ENCODE measurements around the gene CYB561D2. TPM values are rescaled to one million over a fixed set of nuclear protein-coding genes. Genes with fewer than 3 reads are reported as not detected.
A peak's percentile ranks its signal among the peaks of the same experiment; 100 is the strongest.

The CYB561D2 gene
- total and polyA plus RNA-seq, 2 donors = 20.4 to 28.5 TPM

DNA sequence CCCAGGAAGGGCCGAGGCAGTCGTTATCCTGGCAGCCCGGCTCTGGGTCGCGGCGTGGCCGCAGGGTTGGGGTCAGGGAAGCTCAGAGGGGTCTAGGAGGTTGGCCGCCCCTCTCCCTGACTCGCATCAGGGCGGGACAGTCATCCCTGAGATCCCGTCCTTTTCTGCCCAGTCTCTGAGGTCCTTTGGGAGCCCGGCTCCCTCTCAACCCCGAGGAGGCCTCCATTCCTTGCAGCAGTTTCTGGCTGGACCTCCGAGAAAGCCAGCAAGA lies 28.6 kb upstream of the CYB561D2 start:
- 56% methylated on average over 14 of the region's 14 CpGs for WGBS
- H3K36me3 ChIP-seq (ENCODE audit: control insufficient read depth in 2 of 2, insufficient read depth in 2 of 2, low read length in 1 of 2) = peaks cover 18 to 20% of the 10 kb centered on the region in 2 donors

DNA sequence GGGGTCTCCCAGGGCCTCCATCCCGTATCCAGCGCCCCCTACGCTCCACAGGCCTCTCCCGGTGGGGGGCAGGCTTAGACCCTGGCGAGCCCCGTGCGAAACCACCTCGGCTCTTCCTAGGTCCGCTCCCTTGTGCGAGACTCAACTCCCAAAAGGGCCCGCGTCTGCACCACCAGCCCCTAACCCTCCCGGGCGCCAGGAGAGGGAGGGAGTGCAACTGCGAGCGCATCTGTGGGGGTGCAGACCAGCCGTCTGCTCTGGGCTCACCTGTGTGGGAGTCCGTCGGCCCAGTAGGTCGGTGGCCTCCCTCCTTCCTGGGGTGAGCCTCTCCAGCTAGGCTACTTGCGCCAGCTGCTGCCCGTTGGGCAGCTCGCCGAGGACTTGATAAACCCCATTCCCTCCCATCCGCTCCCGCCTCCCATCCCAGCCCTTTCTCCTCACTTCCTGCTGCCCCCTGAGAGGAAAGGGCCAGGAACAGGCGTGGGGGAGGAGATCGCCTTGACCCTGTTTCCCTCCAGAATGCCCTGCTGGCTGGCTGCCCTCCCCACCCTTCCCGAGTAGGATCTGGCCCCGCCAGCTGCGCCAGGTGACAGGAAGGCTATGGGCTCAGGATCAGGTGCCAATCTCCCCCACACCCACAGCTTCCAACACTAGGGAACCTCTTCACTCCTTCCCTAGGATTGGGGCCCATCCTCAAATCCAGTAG lies 28.1 kb upstream of the CYB561D2 start, which contains the start of gene HYAL2:
TSS of gene HYAL2 (minus strand) at position 360 of the 706 bp plus-strand sequence. CDS start 2,256 bp downstream, outside the sequence.
- DNase-seq (ENCODE audit: low read depth in 6 of 9, low spot score in 9 of 9) = no peak
- no peaks in the 10 kb centered on the region for H3K9me3 ChIP-seq (ENCODE audit: control insufficient read depth in 2 of 2, insufficient read depth in 1 of 2, low read length in 1 of 2)
- peaks cover 14 to 38% of the 10 kb centered on the region in 2 donors for H3K4me1 ChIP-seq (ENCODE audit: control insufficient read depth in 2 of 2, insufficient read depth in 2 of 2, low read length in 2 of 2)
- H3K27ac ChIP-seq (ENCODE audit: low read depth in 1 of 2, low read length in 1 of 2) = peak within 1 kb of the TSS in 1 of 2 donors; percentile 80
- WGBS = 83% methylated on average over 31 of the region's 31 CpGs
- peak within 1 kb of the TSS; percentile 71 to 75 for H3K4me3 ChIP-seq (ENCODE audit: low read length in 2 of 2)
- H3K36me3 ChIP-seq (ENCODE audit: control insufficient read depth in 2 of 2, insufficient read depth in 2 of 2, low read length in 1 of 2) = peaks cover 18 to 20% of the 10 kb centered on the region in 2 donors
- H3K27me3 ChIP-seq (ENCODE audit: control insufficient read depth in 2 of 2, insufficient read depth in 1 of 2, low read length in 1 of 2) = no peaks in the 10 kb centered on the region

More for the DNA sequence above, 28.6 kb upstream of the CYB561D2 start:
- H3K27ac ChIP-seq (ENCODE audit: low read depth in 1 of 2, low read length in 1 of 2) = no peak overlapping the region
- H3K4me1 ChIP-seq (ENCODE audit: control insufficient read depth in 2 of 2, insufficient read depth in 2 of 2, low read length in 2 of 2) = peaks cover 9 to 33% of the 10 kb centered on the region in 2 donors
- no peaks in the 10 kb centered on the region for H3K27me3 ChIP-seq (ENCODE audit: control insufficient read depth in 2 of 2, insufficient read depth in 1 of 2, low read length in 1 of 2)
- no peaks in the 10 kb centered on the region for H3K9me3 ChIP-seq (ENCODE audit: control insufficient read depth in 2 of 2, insufficient read depth in 1 of 2, low read length in 1 of 2)
- peak overlapping the region; percentile 71 to 75 for H3K4me3 ChIP-seq (ENCODE audit: low read length in 2 of 2)
- no peak for DNase-seq (ENCODE audit: low read depth in 6 of 9, low spot score in 9 of 9)

DNA sequence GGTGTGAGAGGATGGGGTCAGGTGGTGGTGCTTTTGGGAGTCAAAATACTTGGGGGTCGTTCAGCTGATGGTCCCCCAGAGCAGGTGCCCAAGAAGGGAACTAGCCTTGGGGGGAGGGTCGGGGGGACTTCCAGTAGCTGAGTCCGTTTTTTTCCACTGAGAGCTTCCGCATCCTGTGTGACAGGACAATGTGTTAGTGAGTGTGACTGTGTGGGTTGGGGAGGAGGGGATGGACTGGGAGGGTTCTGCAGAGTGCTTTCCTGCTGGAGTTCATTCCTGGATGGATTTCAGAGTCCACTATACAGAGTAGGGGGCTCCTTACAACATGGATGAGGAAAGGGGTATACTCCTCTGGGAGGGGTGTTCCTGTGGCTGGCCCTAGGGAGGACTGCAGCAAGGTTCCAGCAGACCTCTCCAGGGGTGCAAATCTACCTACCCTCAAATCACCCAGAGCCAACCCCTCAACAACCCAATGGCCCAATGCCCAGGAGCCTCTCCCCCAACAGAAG lies 27.5 kb upstream of the CYB561D2 start:
- no peaks in the 10 kb centered on the region for H3K27me3 ChIP-seq (ENCODE audit: control insufficient read depth in 2 of 2, insufficient read depth in 1 of 2, low read length in 1 of 2)
- peaks cover 14 to 40% of the 10 kb centered on the region in 2 donors for H3K4me1 ChIP-seq (ENCODE audit: control insufficient read depth in 2 of 2, insufficient read depth in 2 of 2, low read length in 2 of 2)
- peak overlapping the region in 1 of 2 donors; percentile 22 for H3K27ac ChIP-seq (ENCODE audit: low read depth in 1 of 2, low read length in 1 of 2)
- peaks cover 18 to 20% of the 10 kb centered on the region in 2 donors for H3K36me3 ChIP-seq (ENCODE audit: control insufficient read depth in 2 of 2, insufficient read depth in 2 of 2, low read length in 1 of 2)
- DNase-seq (ENCODE audit: low read depth in 6 of 9, low spot score in 9 of 9) = no peak
- 82% methylated on average over 4 of the region's 4 CpGs for WGBS
- no peak overlapping the region for H3K4me3 ChIP-seq (ENCODE audit: low read length in 2 of 2)
- H3K9me3 ChIP-seq (ENCODE audit: control insufficient read depth in 2 of 2, insufficient read depth in 1 of 2, low read length in 1 of 2) = peaks cover 0 to 2% of the 10 kb centered on the region in 2 donors

DNA sequence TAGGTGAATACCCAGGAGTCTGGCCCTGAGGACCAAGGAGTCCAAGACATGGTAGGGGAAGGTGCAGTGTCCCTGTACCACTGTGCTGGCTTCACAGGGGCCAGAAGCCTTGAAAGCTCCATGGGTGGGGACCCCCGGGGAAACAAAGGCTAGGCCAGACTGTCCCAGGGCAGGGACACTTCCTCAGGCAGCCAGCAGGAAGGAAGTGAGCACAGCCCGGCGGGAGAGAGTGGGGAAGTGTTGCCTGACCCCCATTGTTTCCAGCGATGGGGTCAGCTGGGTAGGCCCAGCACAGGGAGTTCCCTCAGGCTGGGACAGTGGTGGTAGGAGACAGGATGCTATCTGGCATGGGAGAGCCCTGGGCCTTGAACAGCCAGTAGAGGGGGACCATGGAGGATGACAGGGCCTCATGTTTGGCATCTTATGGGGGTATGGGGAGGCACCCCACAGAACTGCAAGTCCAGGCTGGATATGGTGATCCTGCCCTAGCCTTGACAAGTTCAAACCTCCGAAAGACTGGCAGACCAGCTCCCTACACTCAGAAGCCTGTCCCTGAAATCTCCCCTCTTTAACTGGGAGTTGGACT lies 27.0 kb upstream of the CYB561D2 start:
- Histone ChIP-seq H3K36me3 (ENCODE audit: control insufficient read depth in 2 of 2, insufficient read depth in 2 of 2, low read length in 1 of 2) (peaks cover 18 to 20% of the 10 kb centered on the region in 2 donors), H3K9me3 (ENCODE audit: control insufficient read depth in 2 of 2, insufficient read depth in 1 of 2, low read length in 1 of 2) (peaks cover 0 to 4% of the 10 kb centered on the region in 2 donors), H3K27ac (ENCODE audit: low read depth in 1 of 2, low read length in 1 of 2) (peak overlapping the region in 1 of 2 donors; percentile 37), H3K27me3 (ENCODE audit: control insufficient read depth in 2 of 2, insufficient read depth in 1 of 2, low read length in 1 of 2) (no peaks in the 10 kb centered on the region), H3K4me1 (ENCODE audit: control insufficient read depth in 2 of 2, insufficient read depth in 2 of 2, low read length in 2 of 2) (peaks cover 14 to 46% of the 10 kb centered on the region in 2 donors), H3K4me3 (ENCODE audit: low read length in 2 of 2) (no peak overlapping the region)
- no peak for DNase-seq (ENCODE audit: low read depth in 6 of 9, low spot score in 9 of 9)
- 82% methylated on average over 5 of the region's 5 CpGs for WGBS

GRCh38 chr3:50324351-50325112 lies 26.1 kb upstream of the CYB561D2 start:
- Histone ChIP-seq H3K9me3 (ENCODE audit: control insufficient read depth in 2 of 2, insufficient read depth in 1 of 2, low read length in 1 of 2) (peaks cover 0 to 4% of the 10 kb centered on the region in 2 donors), H3K4me1 (ENCODE audit: control insufficient read depth in 2 of 2, insufficient read depth in 2 of 2, low read length in 2 of 2) (peaks cover 14 to 40% of the 10 kb centered on the region in 2 donors), H3K27me3 (ENCODE audit: control insufficient read depth in 2 of 2, insufficient read depth in 1 of 2, low read length in 1 of 2) (no peaks in the 10 kb centered on the region), H3K27ac (ENCODE audit: low read depth in 1 of 2, low read length in 1 of 2) (peak overlapping the region in 1 of 2 donors; percentile 37), H3K4me3 (ENCODE audit: low read length in 2 of 2) (no peak overlapping the region), H3K36me3 (ENCODE audit: control insufficient read depth in 2 of 2, insufficient read depth in 2 of 2, low read length in 1 of 2) (peaks cover 19 to 23% of the 10 kb centered on the region in 2 donors)
- 74% methylated on average over 4 of the region's 4 CpGs for WGBS
- DNase-seq (ENCODE audit: low read depth in 6 of 9, low spot score in 9 of 9) = peak in 2 of 9 donors; percentile 60 to 61

GRCh38 chr3:50325113-50325480 lies 25.6 kb upstream of the CYB561D2 start:
- Histone ChIP-seq H3K36me3 (ENCODE audit: control insufficient read depth in 2 of 2, insufficient read depth in 2 of 2, low read length in 1 of 2) (peaks cover 25 to 28% of the 10 kb centered on the region in 2 donors), H3K4me3 (ENCODE audit: low read length in 2 of 2) (no peak overlapping the region), H3K4me1 (ENCODE audit: control insufficient read depth in 2 of 2, insufficient read depth in 2 of 2, low read length in 2 of 2) (peaks cover 14 to 37% of the 10 kb centered on the region in 2 donors), H3K9me3 (ENCODE audit: control insufficient read depth in 2 of 2, insufficient read depth in 1 of 2, low read length in 1 of 2) (peaks cover 0 to 4% of the 10 kb centered on the region in 2 donors), H3K27me3 (ENCODE audit: control insufficient read depth in 2 of 2, insufficient read depth in 1 of 2, low read length in 1 of 2) (no peaks in the 10 kb centered on the region), H3K27ac (ENCODE audit: low read depth in 1 of 2, low read length in 1 of 2) (no peak overlapping the region)
- DNase-seq (ENCODE audit: low read depth in 6 of 9, low spot score in 9 of 9) = no peak
- WGBS = 95% methylated on average over 2 of the region's 2 CpGs

DNA sequence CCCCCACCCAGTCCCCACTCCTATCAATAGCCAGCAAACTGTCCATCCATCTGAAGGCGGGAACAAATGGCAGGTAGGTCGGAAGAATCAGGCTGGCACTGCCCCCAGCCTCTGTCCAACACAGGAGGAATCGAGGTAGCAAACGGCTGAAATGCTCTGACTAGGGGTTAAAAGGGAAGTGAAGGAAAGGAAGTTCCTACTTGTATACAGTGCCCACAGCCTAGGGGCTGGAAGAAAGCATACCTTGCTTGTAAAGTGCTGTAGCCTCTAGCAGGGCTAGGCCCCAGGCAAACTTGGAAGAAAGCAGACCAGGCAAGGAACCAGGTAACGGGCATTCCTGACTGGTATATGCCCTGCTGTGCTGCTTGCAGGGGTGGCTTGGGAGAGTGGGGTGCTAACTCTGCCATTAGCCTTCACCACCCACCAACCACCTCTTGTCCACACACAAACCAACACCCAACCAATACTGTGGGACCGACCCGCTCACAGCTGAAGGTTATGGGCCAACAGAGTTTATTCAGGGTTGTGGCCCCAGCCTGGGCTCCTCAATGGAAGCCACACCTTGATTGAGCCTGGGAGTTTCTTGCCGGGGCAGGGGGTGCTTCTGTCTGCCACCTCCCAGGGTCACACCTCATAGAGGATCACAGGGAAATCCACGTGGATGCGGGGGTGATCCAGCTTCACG lies 25.0 kb upstream of the CYB561D2 start:
- Histone ChIP-seq H3K27ac (ENCODE audit: low read depth in 1 of 2, low read length in 1 of 2) (no peak overlapping the region), H3K27me3 (ENCODE audit: control insufficient read depth in 2 of 2, insufficient read depth in 1 of 2, low read length in 1 of 2) (no peaks in the 10 kb centered on the region), H3K36me3 (ENCODE audit: control insufficient read depth in 2 of 2, insufficient read depth in 2 of 2, low read length in 1 of 2) (peaks cover 30 to 33% of the 10 kb centered on the region in 2 donors), H3K4me3 (ENCODE audit: low read length in 2 of 2) (no peak overlapping the region), H3K4me1 (ENCODE audit: control insufficient read depth in 2 of 2, insufficient read depth in 2 of 2, low read length in 2 of 2) (peaks cover 9 to 31% of the 10 kb centered on the region in 2 donors), H3K9me3 (ENCODE audit: control insufficient read depth in 2 of 2, insufficient read depth in 1 of 2, low read length in 1 of 2) (peaks cover 0 to 4% of the 10 kb centered on the region in 2 donors)
- DNase-seq (ENCODE audit: low read depth in 6 of 9, low spot score in 9 of 9) = no peak
- WGBS = 94% methylated on average over 11 of the region's 11 CpGs

GRCh38 chr3:50326182-50326541 lies 24.5 kb upstream of the CYB561D2 start:
- Histone ChIP-seq H3K27me3 (ENCODE audit: control insufficient read depth in 2 of 2, insufficient read depth in 1 of 2, low read length in 1 of 2) (no peaks in the 10 kb centered on the region), H3K4me1 (ENCODE audit: control insufficient read depth in 2 of 2, insufficient read depth in 2 of 2, low read length in 2 of 2) (peaks cover 9 to 29% of the 10 kb centered on the region in 2 donors), H3K27ac (ENCODE audit: low read depth in 1 of 2, low read length in 1 of 2) (no peak overlapping the region), H3K36me3 (ENCODE audit: control insufficient read depth in 2 of 2, insufficient read depth in 2 of 2, low read length in 1 of 2) (peaks cover 35 to 38% of the 10 kb centered on the region in 2 donors), H3K4me3 (ENCODE audit: low read length in 2 of 2) (no peak overlapping the region), H3K9me3 (ENCODE audit: control insufficient read depth in 2 of 2, insufficient read depth in 1 of 2, low read length in 1 of 2) (peaks cover 0 to 4% of the 10 kb centered on the region in 2 donors)
- WGBS = 96% methylated on average over 8 of the region's 8 CpGs
- DNase-seq (ENCODE audit: low read depth in 6 of 9, low spot score in 9 of 9) = no peak
